ENCODE data around the gene MACROD1. TPM values are rescaled to one million over a fixed set of nuclear protein-coding genes. Genes with fewer than 3 reads are reported as not detected.

Gene MACROD1
- total RNA-seq, 2 donors from 2014 or later, result 50.7 to 59.0 TPM

DNA sequence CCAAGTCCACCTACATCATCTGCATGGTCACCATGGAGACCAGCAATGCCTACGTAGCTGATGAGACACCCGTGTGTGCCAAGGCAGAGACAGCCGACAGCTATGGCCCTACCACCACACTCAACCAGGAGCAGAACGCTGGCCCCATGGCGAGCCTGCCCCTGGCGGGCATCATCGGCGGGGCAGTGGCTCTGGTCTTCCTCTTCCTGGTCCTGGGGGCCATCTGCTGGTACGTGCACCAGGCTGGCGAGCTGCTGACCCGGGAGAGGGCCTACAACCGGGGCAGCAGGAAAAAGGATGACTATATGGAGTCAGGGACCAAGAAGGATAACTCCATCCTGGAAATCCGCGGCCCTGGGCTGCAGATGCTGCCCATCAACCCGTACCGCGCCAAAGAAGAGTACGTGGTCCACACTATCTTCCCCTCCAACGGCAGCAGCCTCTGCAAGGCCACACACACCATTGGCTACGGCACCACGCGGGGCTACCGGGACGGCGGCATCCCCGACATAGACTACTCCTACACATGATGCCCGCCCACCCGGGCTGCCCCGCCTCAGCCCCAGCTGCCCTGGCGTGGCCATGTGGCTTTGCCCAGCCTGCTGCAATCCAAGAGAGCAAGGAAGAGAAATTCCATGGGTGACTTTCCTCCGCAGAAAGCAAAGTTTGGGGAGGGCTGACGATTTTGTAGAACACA is 48.0 kb downstream of the MACROD1 start:
- Histone ChIP-seq H3K4me1 (peaks cover 0 to 5% of the 10 kb centered on the region in 2 donors), H3K36me3 (no peaks in the 10 kb centered on the region), H3K27me3 (no peaks in the 10 kb centered on the region), H3K27ac (no peak overlapping the region), H3K9me3 (no peaks in the 10 kb centered on the region), H3K4me3 (no peak overlapping the region)
- TF ChIP-seq, protein P1, sequence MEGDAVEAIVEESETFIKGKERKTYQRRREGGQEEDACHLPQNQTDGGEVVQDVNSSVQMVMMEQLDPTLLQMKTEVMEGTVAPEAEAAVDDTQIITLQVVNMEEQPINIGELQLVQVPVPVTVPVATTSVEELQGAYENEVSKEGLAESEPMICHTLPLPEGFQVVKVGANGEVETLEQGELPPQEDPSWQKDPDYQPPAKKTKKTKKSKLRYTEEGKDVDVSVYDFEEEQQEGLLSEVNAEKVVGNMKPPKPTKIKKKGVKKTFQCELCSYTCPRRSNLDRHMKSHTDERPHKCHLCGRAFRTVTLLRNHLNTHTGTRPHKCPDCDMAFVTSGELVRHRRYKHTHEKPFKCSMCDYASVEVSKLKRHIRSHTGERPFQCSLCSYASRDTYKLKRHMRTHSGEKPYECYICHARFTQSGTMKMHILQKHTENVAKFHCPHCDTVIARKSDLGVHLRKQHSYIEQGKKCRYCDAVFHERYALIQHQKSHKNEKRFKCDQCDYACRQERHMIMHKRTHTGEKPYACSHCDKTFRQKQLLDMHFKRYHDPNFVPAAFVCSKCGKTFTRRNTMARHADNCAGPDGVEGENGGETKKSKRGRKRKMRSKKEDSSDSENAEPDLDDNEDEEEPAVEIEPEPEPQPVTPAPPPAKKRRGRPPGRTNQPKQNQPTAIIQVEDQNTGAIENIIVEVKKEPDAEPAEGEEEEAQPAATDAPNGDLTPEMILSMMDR (IDR thresholded peaks at IDR 0.05), result no peak
- no peak for DNase-seq (ENCODE audit: low spot score)

DNA sequence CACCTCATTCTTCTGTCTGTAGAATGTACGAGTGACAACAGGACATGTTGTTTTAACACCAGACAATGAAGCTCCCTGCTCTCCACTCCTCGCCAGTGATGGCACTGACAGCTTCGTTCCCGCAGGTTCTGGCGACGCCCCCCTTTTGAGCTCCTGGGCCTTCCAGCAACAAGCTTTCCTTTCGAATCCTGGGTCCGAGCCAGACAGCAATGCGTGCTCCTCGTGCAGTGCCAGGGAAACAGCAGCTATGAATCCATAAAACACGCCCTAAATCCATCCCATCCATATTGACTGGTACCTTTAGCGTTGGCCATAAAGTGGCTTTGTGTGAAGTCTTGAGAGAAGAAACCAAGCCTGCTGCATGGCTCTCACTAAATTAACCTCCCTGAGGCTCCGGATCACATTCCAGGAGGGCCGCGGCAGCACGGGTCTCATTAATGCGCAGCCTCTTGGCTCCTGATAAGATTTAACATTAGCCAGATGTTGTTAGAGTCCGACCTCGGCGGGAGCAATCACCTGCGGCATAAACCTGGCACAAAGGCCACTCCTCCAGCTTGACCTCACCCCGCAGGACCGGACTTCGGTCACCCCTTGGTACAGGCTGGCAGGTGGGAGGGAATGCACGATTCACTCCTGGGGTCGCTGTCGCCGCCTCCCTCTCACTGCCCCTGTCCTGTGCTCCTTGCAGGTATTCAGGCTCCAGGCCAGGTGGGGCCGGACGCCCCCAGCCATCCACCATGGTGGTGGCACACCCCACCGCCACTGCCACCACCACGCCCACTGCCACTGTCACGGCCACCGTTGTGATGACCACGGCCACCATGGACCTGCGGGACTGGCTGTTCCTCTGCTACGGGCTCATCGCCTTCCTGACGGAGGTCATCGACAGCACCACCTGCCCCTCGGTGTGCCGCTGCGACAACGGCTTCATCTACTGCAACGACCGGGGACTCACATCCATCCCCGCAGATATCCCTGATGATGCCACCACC is 50.1 kb downstream of the MACROD1 start:
- H3K4me1 ChIP-seq, result no peaks in the 10 kb centered on the region
- H3K27ac ChIP-seq, result no peak overlapping the region
- H3K27me3 ChIP-seq, result no peaks in the 10 kb centered on the region
- no peaks in the 10 kb centered on the region for H3K36me3 ChIP-seq
- H3K4me3 ChIP-seq, result no peak overlapping the region
- no peak for DNase-seq (ENCODE audit: low spot score)
- no peaks in the 10 kb centered on the region for H3K9me3 ChIP-seq
- TF ChIP-seq, protein P1 (IDR thresholded peaks at IDR 0.05), result no peak

DNA sequence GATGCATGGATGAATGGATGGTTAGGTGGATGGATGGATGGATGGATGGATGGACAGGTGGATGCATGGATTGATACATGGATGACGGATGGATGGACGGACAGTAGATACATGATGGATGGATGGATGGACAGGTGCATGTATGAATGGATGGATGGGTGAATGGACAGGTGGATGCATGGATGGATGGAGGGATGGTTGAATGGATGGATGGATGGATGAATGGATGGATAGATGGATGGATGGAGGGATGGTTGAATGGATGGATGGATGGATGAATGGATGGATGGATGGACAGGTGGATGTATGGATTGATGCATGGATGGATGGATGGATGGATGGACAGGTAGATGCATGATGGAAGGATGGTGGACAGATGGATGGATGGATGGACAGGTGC is 51.7 kb downstream of the MACROD1 start:
- Histone ChIP-seq H3K36me3 (no peaks in the 10 kb centered on the region), H3K27me3 (no peaks in the 10 kb centered on the region), H3K9me3 (no peaks in the 10 kb centered on the region), H3K27ac (no peak overlapping the region), H3K4me3 (no peak overlapping the region), H3K4me1 (no peaks in the 10 kb centered on the region)
- DNase-seq (ENCODE audit: low spot score), result no peak
- TF ChIP-seq, protein P1 (IDR thresholded peaks at IDR 0.05), result no peak

DNA sequence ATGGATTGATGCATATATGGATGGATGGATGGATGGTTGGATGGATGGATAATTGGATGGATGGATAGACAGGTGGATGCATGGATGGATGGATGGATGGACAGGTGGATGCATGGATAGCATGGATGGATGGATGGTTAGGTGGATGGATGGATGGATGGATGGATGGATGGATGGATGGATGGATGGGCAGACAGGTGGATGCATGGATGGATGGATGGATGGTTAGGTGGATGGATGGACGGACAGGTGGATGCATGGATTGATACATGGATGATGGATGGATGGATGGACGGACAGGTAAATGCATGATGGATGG is 52.5 kb downstream of the MACROD1 start:
- DNase-seq (ENCODE audit: low spot score), result no peak
- H3K4me3 ChIP-seq, result no peak overlapping the region
- no peaks in the 10 kb centered on the region for H3K9me3 ChIP-seq
- no peak overlapping the region for H3K27ac ChIP-seq
- TF ChIP-seq, protein P1 (IDR thresholded peaks at IDR 0.05), result no peak
- no peaks in the 10 kb centered on the region for H3K27me3 ChIP-seq
- H3K4me1 ChIP-seq, result no peaks in the 10 kb centered on the region
- no peaks in the 10 kb centered on the region for H3K36me3 ChIP-seq

DNA sequence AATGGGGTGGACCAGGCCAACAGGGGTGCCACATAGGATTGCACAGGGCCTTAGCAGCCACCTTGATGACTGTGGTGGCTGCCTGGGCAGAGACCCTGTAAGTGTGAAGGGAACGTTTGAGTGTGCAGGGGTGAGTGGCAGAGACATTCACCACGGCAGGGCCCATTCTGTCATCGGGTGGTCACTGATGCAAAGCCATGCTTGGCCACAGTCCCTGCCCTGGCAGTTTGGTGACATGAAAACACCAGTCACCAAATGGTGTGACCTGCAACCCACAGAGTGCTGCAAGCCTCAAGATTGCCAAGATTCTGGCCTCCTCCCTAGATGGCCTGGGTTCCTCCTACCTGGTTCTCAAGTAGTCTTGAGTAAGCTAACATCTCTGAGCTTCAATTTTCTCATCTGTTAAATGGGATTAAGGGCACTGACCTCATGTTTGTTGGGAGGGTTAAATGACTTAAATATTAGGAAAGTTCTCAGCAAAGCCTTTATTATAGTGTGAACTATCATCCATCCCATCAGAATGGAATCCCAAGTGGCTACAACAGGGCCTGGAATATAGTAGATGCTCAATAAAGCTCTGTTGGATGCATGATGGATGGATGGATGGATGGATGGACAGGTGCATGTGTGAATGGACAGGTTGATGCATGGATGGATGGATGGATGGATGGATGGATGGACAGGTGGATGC is 53.0 kb downstream of the MACROD1 start:
- Histone ChIP-seq H3K27me3 (no peaks in the 10 kb centered on the region), H3K4me3 (no peak overlapping the region), H3K4me1 (no peaks in the 10 kb centered on the region), H3K36me3 (no peaks in the 10 kb centered on the region), H3K9me3 (no peaks in the 10 kb centered on the region), H3K27ac (no peak overlapping the region)
- TF ChIP-seq, protein P1 (IDR thresholded peaks at IDR 0.05), result no peak
- no peak for DNase-seq (ENCODE audit: low spot score)
